ENCODE measurements around the gene SYNC. TPM values are rescaled to one million over a fixed set of nuclear protein-coding genes. Genes with fewer than 3 reads are reported as not detected.

The SYNC gene
- total and polyA plus RNA-seq, 2 experiments from 2014 or later: not detected

DNA sequence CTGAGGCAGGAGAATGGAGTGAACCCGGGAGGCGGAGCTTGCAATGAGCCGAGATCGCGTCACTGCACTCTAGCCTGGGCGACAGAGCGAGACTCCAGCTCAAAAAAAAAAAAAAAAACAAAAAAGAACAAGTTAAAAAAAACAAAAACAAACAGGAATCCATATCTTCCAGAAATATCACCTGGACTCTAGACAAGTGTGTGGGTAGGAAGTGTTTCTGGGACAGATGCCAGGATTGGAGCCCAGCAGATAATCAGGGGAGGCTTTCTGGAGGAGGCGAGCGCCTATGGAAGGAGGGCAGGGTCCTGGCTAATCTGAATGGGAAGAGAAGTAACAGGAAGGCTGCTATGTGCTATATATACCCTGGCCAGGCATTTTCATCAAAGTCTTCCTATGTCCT lies 43.6 kb upstream of the SYNC start:
- Histone ChIP-seq H4K20me1 (replicated peaks; ENCODE audit: insufficient read depth) (no peaks in the 10 kb centered on the region; the same call in 1 of the 2 replicates), H3K9me2 (ENCODE audit: insufficient read depth) (no peaks in the 10 kb centered on the region), H3K4me2 (no peak overlapping the region), H3K27me3 (ENCODE audit: insufficient read depth) (peaks cover 2% of the 10 kb centered on the region), H3K4me1 (ENCODE audit: insufficient read depth) (peaks cover 18% of the 10 kb centered on the region), H3K36me3 (ENCODE audit: insufficient read depth) (no peaks in the 10 kb centered on the region), H2AFZ (no peak overlapping the region), H3K4me3 (no peak overlapping the region), H3K27ac (ENCODE audit: low read depth) (no peak overlapping the region), H3K79me2 (replicated peaks; ENCODE audit: insufficient read depth) (no peaks in the 10 kb centered on the region), H3F3A (replicated peaks; ENCODE audit: low read depth) (peaks cover 19% of the 10 kb centered on the region)
- Mint-ChIP-seq H3K9me3 (no peaks in the 10 kb centered on the region), H3K27me3 (ENCODE audit: insufficient read depth, low read depth, poor library complexity) (peaks cover 12% of the 10 kb centered on the region), H3K27ac (no peak overlapping the region), H3K4me3 (no peak overlapping the region), H3K36me3 (ENCODE audit: low read depth) (no peaks in the 10 kb centered on the region), H3K4me1 (peaks cover 30% of the 10 kb centered on the region)
- no peak for DNase-seq (ENCODE audit: low spot score)
- TF ChIP-seq, protein P1, sequence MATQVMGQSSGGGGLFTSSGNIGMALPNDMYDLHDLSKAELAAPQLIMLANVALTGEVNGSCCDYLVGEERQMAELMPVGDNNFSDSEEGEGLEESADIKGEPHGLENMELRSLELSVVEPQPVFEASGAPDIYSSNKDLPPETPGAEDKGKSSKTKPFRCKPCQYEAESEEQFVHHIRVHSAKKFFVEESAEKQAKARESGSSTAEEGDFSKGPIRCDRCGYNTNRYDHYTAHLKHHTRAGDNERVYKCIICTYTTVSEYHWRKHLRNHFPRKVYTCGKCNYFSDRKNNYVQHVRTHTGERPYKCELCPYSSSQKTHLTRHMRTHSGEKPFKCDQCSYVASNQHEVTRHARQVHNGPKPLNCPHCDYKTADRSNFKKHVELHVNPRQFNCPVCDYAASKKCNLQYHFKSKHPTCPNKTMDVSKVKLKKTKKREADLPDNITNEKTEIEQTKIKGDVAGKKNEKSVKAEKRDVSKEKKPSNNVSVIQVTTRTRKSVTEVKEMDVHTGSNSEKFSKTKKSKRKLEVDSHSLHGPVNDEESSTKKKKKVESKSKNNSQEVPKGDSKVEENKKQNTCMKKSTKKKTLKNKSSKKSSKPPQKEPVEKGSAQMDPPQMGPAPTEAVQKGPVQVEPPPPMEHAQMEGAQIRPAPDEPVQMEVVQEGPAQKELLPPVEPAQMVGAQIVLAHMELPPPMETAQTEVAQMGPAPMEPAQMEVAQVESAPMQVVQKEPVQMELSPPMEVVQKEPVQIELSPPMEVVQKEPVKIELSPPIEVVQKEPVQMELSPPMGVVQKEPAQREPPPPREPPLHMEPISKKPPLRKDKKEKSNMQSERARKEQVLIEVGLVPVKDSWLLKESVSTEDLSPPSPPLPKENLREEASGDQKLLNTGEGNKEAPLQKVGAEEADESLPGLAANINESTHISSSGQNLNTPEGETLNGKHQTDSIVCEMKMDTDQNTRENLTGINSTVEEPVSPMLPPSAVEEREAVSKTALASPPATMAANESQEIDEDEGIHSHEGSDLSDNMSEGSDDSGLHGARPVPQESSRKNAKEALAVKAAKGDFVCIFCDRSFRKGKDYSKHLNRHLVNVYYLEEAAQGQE (IDR thresholded peaks at IDR 0.05; ENCODE audit: unreplicated experiment): no peak
- TF ChIP-seq EZH2phosphoT487 (IDR thresholded peaks at IDR 0.05; ENCODE audit: unreplicated experiment): no peak
- ATAC-seq: no peak

DNA sequence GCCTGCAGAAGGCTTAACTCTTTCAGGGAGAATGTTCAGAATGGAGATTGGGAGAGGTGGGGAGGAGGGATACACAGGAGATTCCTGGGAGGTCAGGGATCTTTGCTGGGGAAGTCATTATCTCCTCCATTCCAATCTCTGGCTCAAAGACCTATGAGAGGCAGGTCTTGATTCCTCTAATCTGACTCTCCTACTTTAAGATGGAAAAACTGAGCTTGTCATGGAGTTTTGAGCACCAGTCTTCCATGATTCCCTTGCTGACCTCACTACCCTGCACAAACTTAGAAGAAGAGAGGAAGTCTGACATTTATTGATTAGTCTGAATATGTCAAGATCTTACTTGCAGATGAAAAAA lies 41.5 kb upstream of the SYNC start:
- Mint-ChIP-seq H3K4me1 (peaks cover 24% of the 10 kb centered on the region), H3K36me3 (ENCODE audit: low read depth) (no peaks in the 10 kb centered on the region), H3K4me3 (no peak overlapping the region), H3K27me3 (ENCODE audit: insufficient read depth, low read depth, poor library complexity) (peaks cover 30% of the 10 kb centered on the region), H3K27ac (no peak overlapping the region), H3K9me3 (no peaks in the 10 kb centered on the region)
- H3K27ac ChIP-seq (ENCODE audit: low read depth): no peak overlapping the region
- DNase-seq (ENCODE audit: low spot score) (no peak), ATAC-seq (no peak)
- H4K20me1 ChIP-seq (replicated peaks; ENCODE audit: insufficient read depth): no peaks in the 10 kb centered on the region; the same call in 1 of the 2 replicates
- H3K79me2 ChIP-seq (replicated peaks; ENCODE audit: insufficient read depth): no peaks in the 10 kb centered on the region
- peaks cover 23% of the 10 kb centered on the region for H3F3A ChIP-seq (replicated peaks; ENCODE audit: low read depth)
- H3K9me2 ChIP-seq (ENCODE audit: insufficient read depth): no peaks in the 10 kb centered on the region
- H3K4me2 ChIP-seq: no peak overlapping the region
- H3K4me3 ChIP-seq: no peak overlapping the region
- H2AFZ ChIP-seq: no peak overlapping the region
- H3K27me3 ChIP-seq (ENCODE audit: insufficient read depth): peaks cover 19% of the 10 kb centered on the region
- peaks cover 13% of the 10 kb centered on the region for H3K4me1 ChIP-seq (ENCODE audit: insufficient read depth)
- H3K36me3 ChIP-seq (ENCODE audit: insufficient read depth): no peaks in the 10 kb centered on the region
- TF ChIP-seq NANOG (IDR thresholded peaks at IDR 0.05; ENCODE audit: borderline replicate concordance): no peak
- TF ChIP-seq CREB1 (CRISPR knock-in tag; IDR thresholded peaks at IDR 0.05; ENCODE audit: low read depth): no peak
- no peak for TF ChIP-seq STAT1 (IDR thresholded peaks at IDR 0.05; ENCODE audit: unreplicated experiment)
- TF ChIP-seq, protein P2, sequence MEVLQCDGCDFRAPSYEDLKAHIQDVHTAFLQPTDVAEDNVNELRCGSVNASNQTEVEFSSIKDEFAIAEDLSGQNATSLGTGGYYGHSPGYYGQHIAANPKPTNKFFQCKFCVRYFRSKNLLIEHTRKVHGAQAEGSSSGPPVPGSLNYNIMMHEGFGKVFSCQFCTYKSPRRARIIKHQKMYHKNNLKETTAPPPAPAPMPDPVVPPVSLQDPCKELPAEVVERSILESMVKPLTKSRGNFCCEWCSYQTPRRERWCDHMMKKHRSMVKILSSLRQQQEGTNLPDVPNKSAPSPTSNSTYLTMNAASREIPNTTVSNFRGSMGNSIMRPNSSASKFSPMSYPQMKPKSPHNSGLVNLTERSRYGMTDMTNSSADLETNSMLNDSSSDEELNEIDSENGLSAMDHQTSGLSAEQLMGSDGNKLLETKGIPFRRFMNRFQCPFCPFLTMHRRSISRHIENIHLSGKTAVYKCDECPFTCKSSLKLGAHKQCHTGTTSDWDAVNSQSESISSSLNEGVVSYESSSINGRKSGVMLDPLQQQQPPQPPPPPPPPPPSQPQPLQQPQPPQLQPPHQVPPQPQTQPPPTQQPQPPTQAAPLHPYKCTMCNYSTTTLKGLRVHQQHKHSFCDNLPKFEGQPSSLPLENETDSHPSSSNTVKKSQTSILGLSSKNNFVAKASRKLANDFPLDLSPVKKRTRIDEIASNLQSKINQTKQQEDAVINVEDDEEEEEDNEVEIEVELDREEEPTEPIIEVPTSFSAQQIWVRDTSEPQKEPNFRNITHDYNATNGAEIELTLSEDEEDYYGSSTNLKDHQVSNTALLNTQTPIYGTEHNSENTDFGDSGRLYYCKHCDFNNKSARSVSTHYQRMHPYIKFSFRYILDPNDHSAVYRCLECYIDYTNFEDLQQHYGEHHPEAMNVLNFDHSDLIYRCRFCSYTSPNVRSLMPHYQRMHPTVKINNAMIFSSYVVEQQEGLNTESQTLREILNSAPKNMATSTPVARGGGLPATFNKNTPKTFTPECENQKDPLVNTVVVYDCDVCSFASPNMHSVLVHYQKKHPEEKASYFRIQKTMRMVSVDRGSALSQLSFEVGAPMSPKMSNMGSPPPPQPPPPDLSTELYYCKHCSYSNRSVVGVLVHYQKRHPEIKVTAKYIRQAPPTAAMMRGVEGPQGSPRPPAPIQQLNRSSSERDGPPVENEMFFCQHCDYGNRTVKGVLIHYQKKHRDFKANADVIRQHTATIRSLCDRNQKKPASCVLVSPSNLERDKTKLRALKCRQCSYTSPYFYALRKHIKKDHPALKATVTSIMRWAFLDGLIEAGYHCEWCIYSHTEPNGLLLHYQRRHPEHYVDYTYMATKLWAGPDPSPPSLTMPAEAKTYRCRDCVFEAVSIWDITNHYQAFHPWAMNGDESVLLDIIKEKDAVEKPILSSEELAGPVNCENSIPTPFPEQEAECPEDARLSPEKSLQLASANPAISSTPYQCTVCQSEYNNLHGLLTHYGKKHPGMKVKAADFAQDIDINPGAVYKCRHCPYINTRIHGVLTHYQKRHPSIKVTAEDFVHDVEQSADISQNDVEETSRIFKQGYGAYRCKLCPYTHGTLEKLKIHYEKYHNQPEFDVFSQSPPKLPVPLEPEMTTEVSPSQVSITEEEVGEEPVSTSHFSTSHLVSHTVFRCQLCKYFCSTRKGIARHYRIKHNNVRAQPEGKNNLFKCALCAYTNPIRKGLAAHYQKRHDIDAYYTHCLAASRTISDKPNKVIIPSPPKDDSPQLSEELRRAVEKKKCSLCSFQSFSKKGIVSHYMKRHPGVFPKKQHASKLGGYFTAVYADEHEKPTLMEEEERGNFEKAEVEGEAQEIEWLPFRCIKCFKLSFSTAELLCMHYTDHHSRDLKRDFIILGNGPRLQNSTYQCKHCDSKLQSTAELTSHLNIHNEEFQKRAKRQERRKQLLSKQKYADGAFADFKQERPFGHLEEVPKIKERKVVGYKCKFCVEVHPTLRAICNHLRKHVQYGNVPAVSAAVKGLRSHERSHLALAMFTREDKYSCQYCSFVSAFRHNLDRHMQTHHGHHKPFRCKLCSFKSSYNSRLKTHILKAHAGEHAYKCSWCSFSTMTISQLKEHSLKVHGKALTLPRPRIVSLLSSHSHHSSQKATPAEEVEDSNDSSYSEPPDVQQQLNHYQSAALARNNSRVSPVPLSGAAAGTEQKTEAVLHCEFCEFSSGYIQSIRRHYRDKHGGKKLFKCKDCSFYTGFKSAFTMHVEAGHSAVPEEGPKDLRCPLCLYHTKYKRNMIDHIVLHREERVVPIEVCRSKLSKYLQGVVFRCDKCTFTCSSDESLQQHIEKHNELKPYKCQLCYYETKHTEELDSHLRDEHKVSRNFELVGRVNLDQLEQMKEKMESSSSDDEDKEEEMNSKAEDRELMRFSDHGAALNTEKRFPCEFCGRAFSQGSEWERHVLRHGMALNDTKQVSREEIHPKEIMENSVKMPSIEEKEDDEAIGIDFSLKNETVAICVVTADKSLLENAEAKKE (CRISPR knock-in tag; IDR thresholded peaks at IDR 0.05): no peak
- no peak for TF ChIP-seq POLR2AphosphoS5 (IDR thresholded peaks at IDR 0.05; ENCODE audit: low read depth)
- TF ChIP-seq, protein P1 (IDR thresholded peaks at IDR 0.05; ENCODE audit: unreplicated experiment): no peak
- TF ChIP-seq JUNB (IDR thresholded peaks at IDR 0.05; ENCODE audit: unreplicated experiment): no peak
- TF ChIP-seq EZH2 (IDR thresholded peaks at IDR 0.05; ENCODE audit: low read depth, unreplicated experiment): no peak
